HG03097 (cell line): ENCODE results near the gene FDX2.
A peak's percentile ranks its signal among the peaks of the same experiment; 100 is the strongest.

Source experiments
- ATAC-seq: cut with Tn5 transposase; IDR thresholded peaks from one replicate; pipeline ENCODE4 v1.9.1; 2021; ENCODE audit not compliant: unreplicated experiment, low FRiP score

FDX2 gene

GRCh38 chr19:10306327-10306726, 9.5 kb downstream of the FDX2 start:
- no peak for ATAC-seq

- no peak for ATAC-seq
These were observed 10.5 kb downstream of the FDX2 start for GRCh38 chr19:10305139-10305806.

- no peak for ATAC-seq
These were observed 16.0 kb downstream of the FDX2 start for GRCh38 chr19:10299545-10300458.

- ATAC-seq = no peak
These were observed 19.8 kb downstream of the FDX2 start for GRCh38 chr19:10295847-10296591.

GRCh38 chr19:10295305-10295846, 20.4 kb downstream of the FDX2 start:
- peak; percentile 42 for ATAC-seq

- ATAC-seq = no peak
These were observed 21.5 kb downstream of the FDX2 start for GRCh38 chr19:10294368-10294697.

GRCh38 chr19:10293637-10294367, 22.0 kb downstream of the FDX2 start:
- ATAC-seq = no peak

- peak; percentile 4 for ATAC-seq
These were observed 22.8 kb downstream of the FDX2 start for GRCh38 chr19:10292789-10293636.

- ATAC-seq = peak; percentile 36
These were observed 23.5 kb downstream of the FDX2 start for GRCh38 chr19:10292206-10292788.

GRCh38 chr19:10291554-10292205, 24.1 kb downstream of the FDX2 start:
- ATAC-seq = no peak

GRCh38 chr19:10290876-10291553, 24.8 kb downstream of the FDX2 start:
- ATAC-seq = no peak

- ATAC-seq = no peak
These were observed 25.4 kb downstream of the FDX2 start for GRCh38 chr19:10290357-10290875.

- ATAC-seq = no peak
These were observed 25.9 kb downstream of the FDX2 start, which contains the start of gene ICAM5 for GRCh38 chr19:10289836-10290356. Gene ICAM5, plus strand, starts transcription at chr19:10289952. Its CDS starts 92 bp downstream, at chr19:10290044.

- ATAC-seq = no peak
These were observed 26.5 kb downstream of the FDX2 start for GRCh38 chr19:10289167-10289835.

- no peak for ATAC-seq
These were observed 27.1 kb downstream of the FDX2 start for GRCh38 chr19:10288662-10289166.

GRCh38 chr19:10286803-10287737, 28.7 kb downstream of the FDX2 start, which contains the start of gene ICAM4:
Gene ICAM4, plus strand, starts transcription at chr19:10286955. Its CDS starts 58 bp downstream, at chr19:10287013.
- no peak for ATAC-seq
